Liver (tissue), 9 donors: ENCODE measurements around the gene CORO2B. TPM values are rescaled to one million over a fixed set of nuclear protein-coding genes. Genes with fewer than 3 reads are reported as not detected.

ENCODE experiments used
- DNase-seq: peaks from one replicate; pipeline ENCODE4 v3.0.0-alpha.2; 2017; ENCODE audit warnings: low spot score
- H3K27ac ChIP-seq, 2 donors: one replicate each; pipeline ENCODE4 v1.7.0; 2013; ENCODE audit warnings: inconsistent platforms in 2 of 2, low read length in 2 of 2, control low read depth in 1 of 2, low read depth in 1 of 2, mild to moderate bottlenecking in 1 of 2
- H3K27me3 ChIP-seq, 4 donors: one replicate each; pipeline versions ENCODE4 v1.6.1 to v1.7.0; 2013; ENCODE audit warnings: low read length in 3 of 4, inconsistent platforms in 1 of 4, mild to moderate bottlenecking in 1 of 4, moderate library complexity in 1 of 4; ENCODE audit not compliant: control insufficient read depth in 4 of 4, insufficient read depth in 4 of 4
- H3K36me3 ChIP-seq, 4 donors: one replicate each; pipeline versions ENCODE4 v1.6.1 to v1.7.0; 2013; ENCODE audit warnings: low read length in 3 of 4, mild to moderate bottlenecking in 3 of 4, low read depth in 1 of 4, moderate library complexity in 1 of 4; ENCODE audit not compliant: control insufficient read depth in 4 of 4, insufficient read depth in 3 of 4
- H3K4me1 ChIP-seq, 4 donors: one replicate each; pipeline versions ENCODE4 v1.6.1 to v1.7.0; 2013; ENCODE audit warnings: low read length in 3 of 4, mild to moderate bottlenecking in 3 of 4, moderate library complexity in 1 of 4; ENCODE audit not compliant: control insufficient read depth in 4 of 4, insufficient read depth in 4 of 4
- H3K4me3 ChIP-seq, 3 donors: one replicate each; pipeline versions ENCODE4 v1.6.1 to v1.7.0; 2013; ENCODE audit warnings: low read length in 3 of 3, control low read depth in 1 of 3, low read depth in 1 of 3, mild to moderate bottlenecking in 1 of 3
- H3K9ac ChIP-seq, 2 donors: one replicate each; pipeline ENCODE4 v1.7.0; 2013; ENCODE audit warnings: low read length in 2 of 2, mild to moderate bottlenecking in 2 of 2, moderate library complexity in 2 of 2, control low read depth in 1 of 2, low read depth in 1 of 2
- H3K9me3 ChIP-seq, 4 donors: one replicate each; pipeline versions ENCODE4 v1.6.1 to v1.7.0; 2013; ENCODE audit warnings: low read length in 3 of 4; ENCODE audit not compliant: control insufficient read depth in 4 of 4
- ATF3 ChIP-seq: IDR thresholded peaks from 2 replicates; pipeline ENCODE4 v1.6.1; 2016; ENCODE audit warnings: antibody characterized with exemption
- CTCF ChIP-seq: fragments of 150-350 bp; IDR thresholded peaks from 2 replicates; pipeline ENCODE4 v1.5.1; 2017; ENCODE audit warnings: improper control_type of control experiment, low read depth, low read length; ENCODE audit not compliant: missing input control
- EGR1 ChIP-seq, 2 donors: IDR thresholded peaks; 2 replicates each; pipeline ENCODE4 v1.6.1; 2016 to 2018; ENCODE audit warnings: antibody characterized with exemption in 2 of 2, low read depth in 2 of 2
- FOXA1 ChIP-seq: IDR thresholded peaks from 2 replicates; pipeline ENCODE4 v1.6.1; 2016; ENCODE audit warnings: antibody characterized with exemption
- GABPA ChIP-seq, 2 donors: IDR thresholded peaks in 1 of 2; conservative IDR thresholded peaks in 1 of 2; 2 replicates each; pipeline ENCODE4 v1.6.1; 2016; ENCODE audit warnings: antibody characterized with exemption in 2 of 2, mild to moderate bottlenecking in 1 of 2, moderate library complexity in 1 of 2
- HNF4A ChIP-seq, 2 donors: conservative IDR thresholded peaks; 2 replicates each; pipeline ENCODE4 v1.6.1; 2016; ENCODE audit warnings: antibody characterized with exemption in 2 of 2, mild to moderate bottlenecking in 2 of 2
- HNF4G ChIP-seq: IDR thresholded peaks from 2 replicates; pipeline ENCODE4 v1.6.1; 2016; ENCODE audit warnings: antibody characterized with exemption
- JUND ChIP-seq, 2 donors: IDR thresholded peaks; 2 replicates each; pipeline ENCODE4 v1.6.1; 2016; ENCODE audit warnings: antibody characterized with exemption in 2 of 2
- NR2F2 ChIP-seq: IDR thresholded peaks from 2 replicates; pipeline ENCODE4 v1.6.1; 2016; ENCODE audit warnings: antibody characterized with exemption
- RAD21 ChIP-seq, 2 donors: IDR thresholded peaks; 2 replicates each; pipeline ENCODE4 v1.6.1; 2016; ENCODE audit warnings: antibody characterized with exemption in 2 of 2, mild to moderate bottlenecking in 2 of 2
- RXRA ChIP-seq, 2 donors: IDR thresholded peaks; 2 replicates each; pipeline ENCODE4 v1.6.1; 2017 to 2018; ENCODE audit warnings: antibody characterized with exemption in 2 of 2, mild to moderate bottlenecking in 1 of 2
- SP1 ChIP-seq: IDR thresholded peaks from 2 replicates; pipeline ENCODE4 v1.6.1; 2018; ENCODE audit warnings: antibody characterized with exemption, mild to moderate bottlenecking
- YY1 ChIP-seq: IDR thresholded peaks from 2 replicates; pipeline ENCODE4 v1.6.1; 2016; ENCODE audit warnings: antibody characterized with exemption, mild to moderate bottlenecking
- ZBTB33 ChIP-seq: IDR thresholded peaks from 2 replicates; pipeline ENCODE4 v1.6.1; 2016; ENCODE audit warnings: antibody characterized with exemption
- WGBS: extraction: QIAGEN DNeasy Blood & Tissue Kit; methylation state at CpG from one replicate; pipeline ENCODE4 v1.1.7; 2013; 5-methylcytosine and 5-hydroxymethylcytosine counted together
- polyA plus RNA-seq, 2 donors: library from polyadenylated mRNA; stranded (reverse) in 1 of 2; unstranded in 1 of 2; fragments of 200-250 nt in 1 of 2; fragments of >200 nt in 1 of 2; fragmentation: Nextera tagmentation in 1 of 2; extraction: Ambion mirVana in 1 of 2; gene quantifications; one replicate each; pipeline versions ENCODE4 v1.2.1 to v1.2.3, GENCODE V29; 2013 to 2015
- total RNA-seq, 2 donors: library from RNA; depleted of rRNA; stranded (reverse); fragments of >200 nt; gene quantifications; one replicate each; pipeline ENCODE4 v1.2.3, GENCODE V29; 2014
- TF ChIP-seq, protein P1 (sequence below): IDR thresholded peaks from 2 replicates; pipeline ENCODE4 v1.6.1; 2016; ENCODE audit warnings: antibody characterized with exemption
- donor health status: healthy.
- donor health status: healthy.
- donor health status: healthy.
- donor health status: healthy.
- donor health status: healthy.

The CORO2B gene
- total and polyA plus RNA-seq, 4 donors: 0.15 to 0.65 (median 0.52) TPM

GRCh38 chr15:68666120-68666811, 87.5 kb downstream of the CORO2B start:
- Histone ChIP-seq H3K9ac (no peak overlapping the region), H3K27ac (no peak overlapping the region), H3K9me3 (no peaks in the 10 kb centered on the region), H3K4me1 (no peaks in the 10 kb centered on the region), H3K36me3 (no peaks in the 10 kb centered on the region), H3K27me3 (no peaks in the 10 kb centered on the region), H3K4me3 (no peak overlapping the region)
- 73% methylated on average over 6 of the region's 6 CpGs for WGBS
- no peak for DNase-seq
- no peak for TF ChIP-seq SP1
- TF ChIP-seq, protein P1, sequence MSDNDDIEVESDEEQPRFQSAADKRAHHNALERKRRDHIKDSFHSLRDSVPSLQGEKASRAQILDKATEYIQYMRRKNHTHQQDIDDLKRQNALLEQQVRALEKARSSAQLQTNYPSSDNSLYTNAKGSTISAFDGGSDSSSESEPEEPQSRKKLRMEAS: no peak

GRCh38 chr15:68666812-68667450, 88.1 kb downstream of the CORO2B start:
- H3K36me3 ChIP-seq: no peaks in the 10 kb centered on the region
- WGBS: 81% methylated on average over 12 of the region's 12 CpGs
- no peaks in the 10 kb centered on the region for H3K9me3 ChIP-seq
- no peak overlapping the region for H3K9ac ChIP-seq
- no peak overlapping the region for H3K27ac ChIP-seq
- no peak for DNase-seq
- H3K4me1 ChIP-seq: no peaks in the 10 kb centered on the region
- no peak overlapping the region for H3K4me3 ChIP-seq
- no peaks in the 10 kb centered on the region for H3K27me3 ChIP-seq
- TF ChIP-seq EGR1 (IDR thresholded peaks at IDR 0.05; ENCODE audit: low read depth in 2 of 2) (no peak), RXRA (IDR thresholded peaks at IDR 0.05) (no peak), GABPA (IDR thresholded peaks at IDR 0.05 in 1 of 2, conservative IDR thresholded peaks at IDR 0.05 in 1 of 2) (no peak), JUND (IDR thresholded peaks at IDR 0.05) (no peak), FOXA1 (no peak), HNF4A (conservative IDR thresholded peaks at IDR 0.05) (no peak), ZBTB33 (no peak), ATF3 (no peak), NR2F2 (no peak), RAD21 (IDR thresholded peaks at IDR 0.05) (no peak), HNF4G (no peak), YY1 (no peak), CTCF (no peak)
- TF ChIP-seq, protein P1: no peak
